Fibroblast of the aortic adventitia (primary cell): ENCODE data around the gene RPS6KA2. TPM values are rescaled to one million over a fixed set of nuclear protein-coding genes. Genes with fewer than 3 reads are reported as not detected.

Source experiments
- DNase-seq: peaks from one replicate; pipeline ENCODE4 v3.0.0-alpha.2; 2010; ENCODE audit warnings: low read depth
- H3K4me3 ChIP-seq: 2 replicates; pipeline ENCODE4 v1.5.1; 2011; ENCODE audit warnings: low read depth, mild to moderate bottlenecking, control low read depth, low read length, moderate library complexity
- CTCF ChIP-seq: IDR thresholded peaks from 2 replicates; pipeline ENCODE4 v1.5.1; 2011; ENCODE audit warnings: mild to moderate bottlenecking, low read length, control low read depth, inconsistent platforms; ENCODE audit not compliant: insufficient read depth
- total RNA-seq: library from RNA; depleted of rRNA; stranded (reverse); fragments of >200 nt; gene quantifications from 2 replicates; pipeline ENCODE4 v1.2.3, GENCODE V29; 2012; ENCODE audit warnings: low replicate concordance

RPS6KA2 gene
- total RNA-seq, 1 donor, result 89.7 TPM

DNA sequence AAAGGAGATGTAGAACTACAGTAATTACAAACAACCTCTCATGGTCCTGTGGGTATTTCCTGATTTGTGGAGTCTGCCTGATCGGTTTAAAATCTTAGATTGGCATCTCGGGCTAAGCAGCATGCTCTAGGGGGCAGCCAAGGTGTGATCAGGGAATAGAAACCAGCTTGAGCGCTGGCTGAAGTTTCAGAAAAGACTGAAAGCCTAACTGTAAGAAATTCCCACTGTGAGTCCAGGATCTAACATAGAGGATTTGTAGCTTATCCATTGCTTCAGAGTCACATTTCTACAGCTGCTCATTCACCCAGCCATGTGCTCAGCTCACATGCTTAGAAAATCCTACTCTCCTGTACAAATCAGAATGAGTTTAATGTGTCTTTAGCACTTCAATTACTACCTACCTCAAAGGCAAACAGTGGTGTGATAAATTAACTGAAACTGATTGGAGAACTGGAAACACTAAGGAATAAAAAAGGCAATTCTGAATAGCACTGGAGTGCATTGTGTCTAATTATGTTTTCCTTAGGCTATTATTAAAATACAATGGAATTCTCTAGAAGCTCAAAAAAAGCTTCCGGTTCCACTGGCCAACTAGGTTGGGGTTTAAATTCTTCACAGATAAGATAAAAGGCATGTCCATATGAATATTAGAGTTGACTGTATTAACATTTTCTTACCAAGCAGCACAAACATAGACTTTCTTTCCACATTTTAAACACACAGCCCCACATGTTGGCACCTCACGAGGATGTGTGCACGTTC, 170.5 kb downstream of the RPS6KA2 start:
- peak; percentile 34 for TF ChIP-seq CTCF
- DNase-seq, result peak; percentile 59
- no peak overlapping the region for H3K4me3 ChIP-seq

DNA sequence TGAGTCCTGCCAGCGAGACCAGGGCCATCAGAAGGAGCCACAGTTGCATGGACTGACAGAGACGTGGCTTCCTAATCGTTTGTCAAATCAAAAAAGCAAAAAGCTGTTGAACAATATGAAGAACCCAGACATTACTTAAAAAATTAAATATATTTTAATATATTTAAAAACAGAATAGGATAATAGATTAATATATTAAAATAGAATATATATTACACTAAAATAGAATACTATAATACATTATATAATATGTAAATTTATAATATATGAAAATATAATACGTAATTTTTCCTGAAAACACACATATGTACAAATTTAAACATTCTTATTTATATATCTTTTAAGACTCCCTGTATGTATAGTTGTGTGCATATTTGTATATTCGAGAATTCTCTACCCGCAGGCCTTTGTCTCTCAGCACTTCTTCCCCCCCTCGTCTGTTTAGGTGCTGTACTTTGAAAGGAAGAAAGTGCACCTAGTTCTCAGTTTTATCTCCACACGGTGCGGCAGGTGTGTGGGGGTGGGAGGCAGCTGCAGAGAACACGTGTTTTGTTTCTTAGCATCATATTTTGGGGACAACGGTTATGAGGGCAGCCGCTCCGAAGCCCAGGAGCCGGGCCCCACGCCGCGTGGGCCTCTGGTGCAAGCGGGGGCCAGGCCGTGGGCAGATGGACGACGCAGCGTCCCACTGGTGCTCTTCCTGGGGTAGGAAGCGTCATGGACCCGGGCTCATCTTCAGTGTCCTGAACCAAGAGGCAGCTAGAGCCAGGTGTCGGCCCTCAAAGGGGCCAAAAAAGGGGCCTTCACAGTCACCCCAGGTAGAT, 172.1 kb downstream of the RPS6KA2 start:
- no peak for DNase-seq
- TF ChIP-seq CTCF, result no peak
- no peak overlapping the region for H3K4me3 ChIP-seq

DNA sequence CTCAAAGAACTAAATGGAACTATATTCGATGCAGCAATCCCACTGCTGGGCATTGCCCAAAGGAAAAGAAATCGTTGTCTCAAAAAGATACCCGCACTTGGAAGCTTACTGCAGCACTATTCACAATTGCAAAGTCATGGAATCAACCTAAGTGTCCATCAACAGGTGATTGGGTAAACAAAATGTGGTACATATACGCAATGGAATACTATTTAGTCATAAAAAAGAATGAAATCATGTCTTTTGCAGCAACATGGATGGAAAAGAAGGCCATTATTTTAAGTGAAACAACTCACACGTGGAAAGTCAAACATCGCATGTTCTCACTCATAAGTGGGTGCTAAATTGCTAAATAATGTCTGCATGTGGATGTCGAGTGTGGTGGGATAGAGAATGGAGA, 173.4 kb downstream of the RPS6KA2 start:
- DNase-seq, result no peak
- no peak for TF ChIP-seq CTCF
- H3K4me3 ChIP-seq, result no peak overlapping the region

GRCh38 chr6:166450167-166450873, 176.7 kb downstream of the RPS6KA2 start:
- no peak for DNase-seq
- TF ChIP-seq CTCF, result no peak
- no peak overlapping the region for H3K4me3 ChIP-seq

DNA sequence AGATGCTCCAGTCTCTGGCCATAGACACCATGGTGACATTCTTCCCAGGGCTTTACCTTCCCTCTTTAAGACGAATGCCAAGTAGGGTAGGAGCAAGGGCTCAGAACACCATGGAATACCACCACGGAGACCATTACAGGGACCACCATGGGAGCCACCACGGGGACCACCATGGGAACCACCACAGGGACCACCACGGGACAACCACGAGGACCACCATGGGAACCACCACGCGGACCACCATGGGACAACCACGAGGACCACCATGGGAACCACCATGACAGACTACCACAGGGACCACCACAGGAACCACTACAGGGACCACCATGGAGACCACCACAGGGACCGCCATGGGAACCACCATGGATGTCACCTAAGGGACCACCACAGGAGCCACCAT, 177.4 kb downstream of the RPS6KA2 start:
- no peak for DNase-seq
- no peak for TF ChIP-seq CTCF
- no peak overlapping the region for H3K4me3 ChIP-seq

DNA sequence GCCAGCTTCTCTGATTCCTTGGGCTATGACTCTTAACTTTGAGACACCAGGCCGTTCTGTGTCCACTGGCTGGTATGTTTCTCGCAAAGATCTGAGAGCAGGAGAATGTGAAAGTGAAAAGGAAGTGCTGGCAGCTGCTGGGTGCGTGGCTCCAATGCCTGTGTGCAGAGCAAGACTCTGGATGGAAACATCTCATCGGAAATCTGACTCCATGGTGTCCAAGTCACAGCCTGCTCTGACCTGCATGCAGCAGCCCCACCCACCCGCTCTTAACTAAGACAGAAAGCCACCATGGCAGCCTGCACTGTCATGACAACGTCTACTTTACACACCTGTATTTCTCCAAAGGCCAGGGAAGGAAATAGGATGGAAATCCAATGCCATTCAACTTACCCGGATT, 178.0 kb downstream of the RPS6KA2 start:
- no peak overlapping the region for H3K4me3 ChIP-seq
- TF ChIP-seq CTCF, result no peak
- no peak for DNase-seq
